IPS-18c (cell line): Measurements from ENCODE around the gene DNAH14.

Experiments used
- H3K4me3 ChIP-seq: 2 replicates; pipeline ENCODE4 v1.7.0; 2013; ENCODE audit warnings: low read depth, mild to moderate bottlenecking, low read length, moderate library complexity; ENCODE audit not compliant: insufficient read depth
- H3K9me3 ChIP-seq: one replicate; pipeline ENCODE4 v1.6.1; 2013; ENCODE audit warnings: mild to moderate bottlenecking, low read length, moderate library complexity; ENCODE audit not compliant: control insufficient read depth, insufficient read depth

DNAH14 gene

DNA sequence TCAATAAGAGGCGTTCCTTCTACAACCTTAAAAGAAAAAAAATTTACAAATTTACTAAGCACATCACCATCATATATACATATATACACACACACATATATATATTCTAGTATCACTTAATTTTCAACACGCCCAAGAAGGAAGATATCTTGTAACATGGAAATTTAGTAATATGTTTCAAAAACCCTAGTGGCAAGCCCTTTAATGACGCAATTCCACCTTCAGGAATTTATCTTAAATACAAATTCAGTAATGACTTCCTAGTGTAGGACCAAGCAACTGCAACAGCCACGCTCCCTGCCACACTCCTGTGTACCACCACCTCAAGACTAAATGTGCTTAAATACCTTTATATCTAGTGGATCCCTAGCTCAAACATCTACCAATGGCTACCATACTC lies 485.8 kb downstream of the DNAH14 start:
- no peak overlapping the region for H3K4me3 ChIP-seq
- no peaks in the 10 kb centered on the region for H3K9me3 ChIP-seq

DNA sequence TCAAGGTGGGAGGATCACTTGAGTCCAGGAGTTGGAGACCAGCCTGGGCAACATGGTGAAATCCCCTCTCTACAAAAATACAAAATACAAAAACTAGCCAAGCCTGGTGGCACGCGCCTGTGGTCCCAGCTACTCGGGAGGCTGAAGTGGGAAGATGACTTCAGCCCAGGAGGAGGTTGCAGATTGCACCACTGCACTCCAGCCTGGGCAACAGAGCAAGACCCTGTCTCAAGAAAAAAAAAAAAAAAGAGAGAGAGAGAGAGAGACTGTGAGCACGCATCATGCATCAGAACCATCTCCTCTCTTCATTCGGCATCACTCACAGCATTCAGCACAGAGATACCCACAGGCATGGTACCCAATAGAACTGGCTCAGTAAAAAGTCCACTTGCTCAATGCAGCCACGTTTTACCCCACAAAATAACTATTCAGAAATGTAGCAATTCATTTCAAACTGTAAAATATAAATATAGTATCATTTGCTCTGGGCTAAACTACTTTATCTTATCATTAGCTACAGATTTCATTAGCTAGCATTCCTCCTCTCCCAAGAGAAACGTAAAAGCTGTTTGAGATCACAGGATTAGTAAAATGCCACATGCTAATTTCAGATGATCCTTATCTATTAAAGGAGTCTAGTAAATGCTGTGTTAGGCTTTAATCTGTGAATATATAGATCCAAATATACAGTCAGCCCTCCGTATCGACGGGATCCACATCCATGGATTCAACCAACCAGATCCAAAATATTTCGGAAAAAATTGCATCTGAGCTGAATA lies 486.7 kb downstream of the DNAH14 start:
- Histone ChIP-seq H3K9me3 (no peaks in the 10 kb centered on the region), H3K4me3 (no peak overlapping the region)

- Histone ChIP-seq H3K9me3 (no peaks in the 10 kb centered on the region), H3K4me3 (no peak overlapping the region)
Observed at GRCh38 chr1:225418059-225418458, 488.6 kb downstream of the DNAH14 start.

DNA sequence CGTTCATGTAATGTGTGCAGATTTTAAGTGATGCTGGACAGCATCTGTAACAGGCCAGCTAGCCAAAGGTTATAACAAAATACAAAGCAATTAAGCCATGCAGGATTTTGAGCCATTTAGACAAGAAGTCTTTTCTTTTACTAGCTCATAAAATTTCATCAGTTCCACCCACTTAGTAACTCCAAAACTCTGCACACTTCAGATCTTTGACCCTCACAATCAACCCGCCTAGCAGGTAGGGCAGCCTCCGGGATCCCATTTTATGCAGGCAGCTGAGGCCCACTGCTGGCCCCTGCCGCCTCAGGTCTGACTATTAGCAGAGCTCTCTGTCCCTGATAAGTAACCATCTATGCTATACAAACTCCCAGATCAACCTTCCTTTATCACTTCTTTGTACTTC lies 489.1 kb downstream of the DNAH14 start:
- Histone ChIP-seq H3K4me3 (no peak overlapping the region), H3K9me3 (no peaks in the 10 kb centered on the region)

GRCh38 chr1:225422031-225422605 lies 492.6 kb downstream of the DNAH14 start:
- Histone ChIP-seq H3K9me3 (no peaks in the 10 kb centered on the region), H3K4me3 (no peak overlapping the region)

GRCh38 chr1:225422795-225423517 lies 493.5 kb downstream of the DNAH14 start:
- Histone ChIP-seq H3K4me3 (no peak overlapping the region), H3K9me3 (no peaks in the 10 kb centered on the region)

- Histone ChIP-seq H3K4me3 (no peak overlapping the region), H3K9me3 (no peaks in the 10 kb centered on the region)
Observed at GRCh38 chr1:225423518-225423855, 494.0 kb downstream of the DNAH14 start.

- H3K9me3 ChIP-seq: no peaks in the 10 kb centered on the region
- no peak overlapping the region for H3K4me3 ChIP-seq
Observed at GRCh38 chr1:225424562-225425200, 495.2 kb downstream of the DNAH14 start.

DNA sequence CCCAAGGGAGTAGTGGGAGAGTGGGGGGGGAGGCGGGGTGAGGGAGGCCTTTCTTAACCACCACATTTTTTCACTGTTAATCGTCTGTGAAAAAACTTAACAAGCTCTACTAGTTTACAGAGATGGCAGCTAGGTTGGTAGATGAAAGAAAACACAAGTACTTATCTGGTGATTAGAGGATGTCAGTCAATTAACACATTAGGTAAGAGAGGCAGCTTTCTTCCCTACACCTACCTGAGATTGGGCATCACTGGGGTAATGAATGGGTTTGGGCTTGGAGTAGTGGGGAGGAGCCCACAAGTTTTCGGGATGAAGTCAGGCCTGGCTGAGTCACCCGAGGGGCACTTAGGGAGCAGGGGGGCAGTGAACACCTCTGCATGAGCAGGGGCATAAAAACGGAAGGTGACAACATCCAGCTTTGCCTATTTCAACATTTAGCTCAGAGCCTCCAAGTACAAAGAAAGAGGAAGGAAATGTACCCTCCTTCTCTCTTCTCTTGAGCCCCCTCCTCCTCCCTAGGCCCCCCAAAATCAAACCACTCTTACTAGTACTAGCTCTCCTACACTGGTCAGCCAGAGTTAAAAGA lies 495.8 kb downstream of the DNAH14 start:
- Histone ChIP-seq H3K4me3 (no peak overlapping the region), H3K9me3 (no peaks in the 10 kb centered on the region)

DNA sequence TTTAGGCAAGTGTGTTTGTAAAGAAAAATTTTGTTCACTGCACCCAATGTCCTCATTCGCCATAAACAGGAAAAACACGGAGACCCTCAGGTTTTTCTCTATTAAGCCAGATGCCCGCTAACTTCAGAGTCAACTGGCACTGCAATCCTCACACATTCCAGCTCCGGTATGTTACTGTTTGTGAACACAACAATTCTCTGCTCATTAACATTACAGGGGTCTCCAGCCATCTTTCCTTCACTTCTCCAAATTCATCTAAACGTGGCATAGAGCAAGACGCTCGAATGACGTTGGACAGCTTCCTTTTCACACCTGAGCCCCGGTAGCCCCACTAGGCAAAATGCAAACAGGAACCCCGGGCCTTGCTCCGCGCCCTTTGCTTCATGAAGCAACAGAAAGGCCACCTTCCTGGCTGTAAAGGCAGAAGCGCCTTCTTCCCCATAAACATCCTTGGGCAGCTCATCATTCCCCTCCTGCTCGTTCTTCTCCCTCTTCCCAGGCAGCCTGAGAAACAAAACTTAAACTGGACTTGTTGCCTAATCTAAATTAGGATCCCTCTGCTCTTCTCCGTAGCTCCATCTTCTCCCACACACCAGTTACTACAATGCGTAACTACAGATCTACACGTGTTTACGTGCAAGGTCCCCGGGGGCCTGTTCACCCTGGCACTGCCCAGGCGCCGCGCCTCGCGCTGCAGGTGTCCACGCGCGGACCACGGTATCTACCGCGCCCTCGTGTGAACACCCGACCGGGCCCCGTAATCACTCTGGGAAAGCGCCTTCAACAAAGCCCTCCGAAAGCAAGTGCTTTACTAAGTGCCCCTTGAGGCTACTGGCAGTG lies 497.1 kb downstream of the DNAH14 start:
- H3K4me3 ChIP-seq: peak overlapping the region; percentile 89
- H3K9me3 ChIP-seq: peaks cover 3% of the 10 kb centered on the region

DNA sequence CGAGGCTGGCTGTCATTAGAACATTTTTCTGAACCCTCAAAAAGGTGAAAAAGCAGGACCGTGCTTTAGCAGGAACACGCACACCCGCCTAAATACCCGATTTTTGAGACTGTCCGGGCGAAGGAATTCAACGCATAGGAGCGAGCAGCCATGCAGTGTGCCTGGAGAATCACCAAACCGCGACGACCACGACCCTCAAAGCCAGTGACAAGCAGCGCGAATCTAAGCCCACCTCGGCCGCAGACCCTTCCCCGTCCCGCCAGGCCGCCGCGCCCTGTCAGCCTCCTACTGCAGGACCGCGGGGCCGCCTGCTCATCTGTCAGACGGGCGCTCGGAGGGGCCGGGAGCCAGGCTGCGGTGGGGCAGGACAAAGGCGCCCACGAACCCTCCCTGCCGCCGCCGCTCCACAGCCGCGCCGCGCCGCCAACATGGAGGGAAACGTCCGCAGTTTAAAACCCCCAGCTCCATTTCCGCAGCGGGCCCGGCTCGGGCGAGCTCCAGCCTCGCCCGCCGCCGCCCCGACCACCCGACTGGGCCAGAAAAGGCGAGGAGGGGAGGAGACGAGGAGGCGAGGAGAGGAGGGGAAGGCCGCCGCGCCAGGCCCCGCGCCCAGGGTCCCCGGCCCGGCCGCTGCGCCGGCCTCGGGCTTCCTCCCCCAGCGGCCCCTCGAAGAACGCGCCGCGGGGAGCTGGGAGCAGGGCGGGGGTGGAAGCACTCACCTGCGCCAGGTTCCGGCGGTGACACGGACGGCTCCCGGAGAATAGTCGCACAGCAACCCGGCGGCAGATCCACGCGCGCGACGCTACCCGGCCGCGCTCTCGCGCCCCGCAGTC lies 498.0 kb downstream of the DNAH14 start, which contains the start of gene LBR:
Gene LBR, minus strand, starts transcription at position 804 of the 833 bp plus-strand sequence. CDS start 3,963 bp downstream, outside the sequence.
- peak within 1 kb of the TSS; percentile 89 for H3K4me3 ChIP-seq
- peaks cover 3% of the 10 kb centered on the region for H3K9me3 ChIP-seq

DNA sequence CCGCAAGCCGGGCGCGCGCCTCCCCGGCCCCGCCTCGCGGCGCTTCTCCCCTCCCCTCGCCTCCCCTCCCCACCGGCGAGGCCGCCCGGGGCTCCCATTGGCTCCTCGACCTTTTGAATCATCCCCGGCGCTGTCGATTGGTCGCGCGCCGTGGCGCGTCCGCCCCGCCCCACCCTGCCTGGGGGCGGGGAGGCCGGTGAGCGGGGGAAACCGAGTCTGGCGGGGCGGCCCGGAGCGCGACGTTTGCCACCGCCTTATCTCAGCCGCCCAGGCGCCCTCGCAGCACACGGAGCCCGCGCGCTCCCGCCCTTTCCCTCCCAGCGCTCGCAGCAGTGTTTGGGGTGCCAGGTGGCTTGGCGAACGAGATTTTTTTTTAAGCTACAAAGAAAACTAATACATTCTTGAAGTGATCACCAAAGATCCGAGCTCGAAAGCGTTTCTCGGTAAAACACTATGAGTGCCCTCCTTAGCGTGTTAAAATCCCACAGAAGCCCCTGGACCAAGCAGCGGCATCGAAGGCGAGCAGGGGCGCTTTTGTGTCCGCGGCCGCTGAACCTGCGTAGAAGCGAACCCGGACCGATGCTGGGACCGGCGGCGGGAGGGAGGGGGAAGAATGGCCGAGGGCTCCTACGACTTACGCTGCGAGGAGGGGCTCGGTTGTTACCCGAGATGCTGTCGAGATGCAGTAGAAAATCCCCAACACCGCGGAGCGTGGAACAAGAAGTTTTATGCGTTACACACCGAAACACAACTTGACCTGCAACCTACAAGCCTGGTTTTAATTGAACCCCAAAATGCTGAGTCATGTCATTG lies 498.8 kb downstream of the DNAH14 start:
- Histone ChIP-seq H3K9me3 (peaks cover 3% of the 10 kb centered on the region), H3K4me3 (peak overlapping the region; percentile 89)

GRCh38 chr1:225428881-225429455 lies 499.5 kb downstream of the DNAH14 start:
- Histone ChIP-seq H3K9me3 (peaks cover 3% of the 10 kb centered on the region), H3K4me3 (peak overlapping the region; percentile 89)

DNA sequence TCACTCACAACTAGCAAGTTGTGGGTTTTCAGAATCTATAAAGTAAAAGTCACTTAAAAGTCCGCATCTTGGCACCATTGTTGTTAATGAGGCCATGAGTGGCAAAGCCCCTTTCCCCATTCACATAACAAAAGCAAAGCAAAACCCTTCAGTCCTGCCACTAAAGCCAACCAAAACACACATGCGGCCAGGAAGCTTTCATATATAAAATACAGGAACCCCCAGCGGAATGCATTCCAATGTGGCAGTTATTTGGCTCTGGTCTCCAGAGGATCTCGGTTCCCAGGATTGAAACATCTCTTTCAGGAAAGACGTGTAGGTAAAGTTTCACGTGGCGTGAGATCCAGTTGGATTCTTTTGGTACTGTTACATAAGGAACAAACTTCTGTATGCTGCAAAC lies 500.8 kb downstream of the DNAH14 start:
- Histone ChIP-seq H3K4me3 (no peak overlapping the region), H3K9me3 (peaks cover 3% of the 10 kb centered on the region)
